HUES6 (cell line): ENCODE data around the gene GNAO1.

Experiments
- H3K27ac ChIP-seq: 2 replicates; pipeline ENCODE4 v1.7.0; 2013; ENCODE audit warnings: low read depth, mild to moderate bottlenecking, low read length, inconsistent platforms
- H3K27me3 ChIP-seq: 2 replicates; pipeline ENCODE4 v1.6.1; 2013; ENCODE audit warnings: low read length; ENCODE audit not compliant: control insufficient read depth, insufficient read depth
- H3K36me3 ChIP-seq: 2 replicates; pipeline ENCODE4 v1.6.1; 2013; ENCODE audit warnings: low read length; ENCODE audit not compliant: control insufficient read depth, insufficient read depth
- H3K4me1 ChIP-seq: 2 replicates; pipeline ENCODE4 v1.6.1; 2013; ENCODE audit warnings: low read length; ENCODE audit not compliant: control insufficient read depth, insufficient read depth
- H3K4me3 ChIP-seq: 2 replicates; pipeline ENCODE4 v1.5.1; 2013; ENCODE audit warnings: low read depth, low read length
- H3K9ac ChIP-seq: one replicate; pipeline ENCODE4 v1.6.1; 2013; ENCODE audit warnings: mild to moderate bottlenecking, low read length
- H3K9me3 ChIP-seq: 2 replicates; pipeline ENCODE4 v1.6.1; 2013; ENCODE audit warnings: low read depth, low read length; ENCODE audit not compliant: control insufficient read depth, insufficient read depth

Gene GNAO1

DNA sequence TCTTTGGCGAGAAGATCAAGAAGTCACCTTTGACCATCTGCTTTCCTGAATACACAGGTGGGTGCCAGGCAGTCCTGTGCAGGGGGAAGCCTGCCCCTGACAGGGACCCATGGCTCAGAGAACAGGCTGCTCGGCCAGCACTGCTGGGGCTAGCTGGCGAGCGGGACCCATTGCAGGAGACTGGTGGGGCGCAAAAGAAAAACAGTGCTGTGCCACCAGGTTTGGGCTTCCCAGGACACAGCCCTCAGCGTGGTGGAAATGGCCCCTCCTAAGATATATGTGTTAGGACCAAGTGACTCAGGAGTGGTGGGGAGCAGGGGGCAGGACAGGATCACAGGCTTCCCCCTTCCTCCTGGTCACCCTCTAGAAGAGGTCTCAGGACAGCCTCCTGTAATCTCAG, 160.2 kb downstream of the GNAO1 start:
- Histone ChIP-seq H3K4me1 (peaks cover 11% of the 10 kb centered on the region), H3K9ac (no peak overlapping the region), H3K27me3 (no peaks in the 10 kb centered on the region), H3K4me3 (no peak overlapping the region), H3K9me3 (no peaks in the 10 kb centered on the region), H3K27ac (no peak overlapping the region), H3K36me3 (no peaks in the 10 kb centered on the region)

DNA sequence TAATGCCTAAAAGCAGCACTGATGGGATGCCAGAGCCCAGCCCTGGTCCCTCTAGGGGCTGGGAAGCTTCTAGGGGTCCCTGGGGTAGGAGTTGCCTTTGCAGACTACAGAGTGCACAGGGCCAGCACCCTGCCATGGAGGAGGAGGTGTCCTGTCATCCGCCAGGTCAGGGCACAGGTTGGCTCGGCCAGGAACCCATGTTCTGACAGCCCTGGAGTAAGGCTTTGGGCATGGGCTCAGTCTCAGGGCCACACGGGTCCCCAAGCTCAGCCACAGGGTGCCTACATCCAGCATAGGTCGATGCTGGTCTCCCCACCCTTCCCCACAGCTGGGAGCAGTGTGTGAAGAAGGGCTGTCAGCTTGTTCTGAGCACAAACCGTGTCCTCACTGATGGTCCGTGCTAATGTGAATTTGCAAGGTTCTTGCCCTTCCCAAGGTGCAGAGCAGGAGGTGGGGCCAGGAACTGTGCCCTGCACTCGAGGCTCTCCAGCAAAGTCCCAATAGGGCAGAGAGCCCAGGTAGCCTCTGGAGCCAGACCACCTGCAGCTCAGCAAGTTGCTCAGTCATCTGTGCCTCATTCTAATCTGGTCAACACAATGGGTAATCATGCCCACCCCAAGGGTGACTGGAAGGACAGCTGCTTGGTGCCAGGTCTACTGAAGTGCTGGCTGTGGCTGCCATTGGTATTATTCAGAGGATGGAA, 161.2 kb downstream of the GNAO1 start:
- H3K9ac ChIP-seq, result no peak overlapping the region
- no peaks in the 10 kb centered on the region for H3K9me3 ChIP-seq
- H3K36me3 ChIP-seq, result no peaks in the 10 kb centered on the region
- H3K27ac ChIP-seq, result no peak overlapping the region
- H3K4me1 ChIP-seq, result peaks cover 18% of the 10 kb centered on the region
- no peaks in the 10 kb centered on the region for H3K27me3 ChIP-seq
- H3K4me3 ChIP-seq, result no peak overlapping the region

DNA sequence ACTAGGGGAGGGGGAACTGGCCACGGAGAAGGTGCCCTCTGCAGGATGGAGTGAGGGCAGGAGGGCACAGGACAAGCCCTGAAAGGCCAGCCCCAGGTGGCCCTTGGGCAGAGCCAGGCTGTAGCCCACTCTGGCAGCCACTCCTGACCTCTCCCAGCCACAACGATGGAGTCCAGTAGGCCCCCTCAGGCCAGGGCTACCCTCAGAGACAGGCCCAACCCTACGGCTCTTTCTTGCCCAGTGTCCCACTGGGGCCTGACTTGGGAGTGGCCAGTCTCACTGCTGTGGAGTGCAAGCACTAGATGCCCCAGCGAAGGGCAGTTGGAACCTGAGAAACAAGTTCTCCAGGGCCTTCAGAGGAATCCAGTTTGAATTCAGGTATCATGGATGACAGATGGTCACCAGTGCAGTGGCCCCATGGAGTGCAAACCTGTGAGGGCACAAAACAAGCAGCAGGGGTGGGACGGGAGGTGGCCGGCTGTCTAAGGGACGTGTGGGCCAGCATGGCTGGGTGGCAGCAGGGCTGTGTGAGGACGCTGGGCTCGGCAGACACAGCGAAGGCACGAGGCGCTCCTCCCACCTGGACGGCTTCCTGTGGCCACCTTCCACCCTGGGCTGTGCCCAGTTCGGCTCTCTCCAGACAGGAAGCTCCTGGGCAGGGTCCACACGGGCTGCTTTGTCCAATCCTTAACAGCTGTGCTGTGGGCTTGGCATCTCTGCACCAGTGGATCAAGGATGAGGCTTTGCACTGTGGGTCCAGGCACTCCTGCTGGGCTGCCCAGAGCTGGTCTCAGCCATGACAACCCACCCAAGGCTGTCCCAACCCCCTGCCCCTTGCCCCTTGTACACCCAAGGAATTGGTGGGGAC, 162.0 kb downstream of the GNAO1 start:
- H3K9me3 ChIP-seq, result no peaks in the 10 kb centered on the region
- no peak overlapping the region for H3K9ac ChIP-seq
- H3K4me1 ChIP-seq, result peaks cover 24% of the 10 kb centered on the region
- no peak overlapping the region for H3K27ac ChIP-seq
- H3K4me3 ChIP-seq, result no peak overlapping the region
- no peaks in the 10 kb centered on the region for H3K27me3 ChIP-seq
- no peaks in the 10 kb centered on the region for H3K36me3 ChIP-seq

DNA sequence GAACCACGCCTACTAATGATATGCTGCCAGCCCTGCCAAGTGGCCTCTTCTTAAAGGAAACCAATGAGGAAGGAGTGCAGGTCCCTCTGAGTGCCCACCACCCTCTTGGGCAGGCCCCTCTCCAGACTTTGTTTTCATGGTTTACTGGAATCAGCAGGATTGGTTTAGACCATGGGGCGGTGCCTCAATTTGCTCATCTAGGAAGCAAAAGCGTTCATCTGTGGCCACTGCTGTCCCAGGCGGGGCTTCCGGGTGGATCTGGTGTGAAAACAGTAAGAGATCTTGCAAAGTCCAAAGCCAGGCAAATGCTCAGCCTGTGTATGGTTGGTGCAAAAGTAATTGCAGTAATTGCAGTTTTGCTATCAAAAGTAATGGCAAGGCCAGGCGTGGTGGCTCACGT, 162.7 kb downstream of the GNAO1 start:
- peaks cover 24% of the 10 kb centered on the region for H3K4me1 ChIP-seq
- no peak overlapping the region for H3K27ac ChIP-seq
- H3K4me3 ChIP-seq, result no peak overlapping the region
- H3K36me3 ChIP-seq, result no peaks in the 10 kb centered on the region
- H3K9me3 ChIP-seq, result no peaks in the 10 kb centered on the region
- no peak overlapping the region for H3K9ac ChIP-seq
- H3K27me3 ChIP-seq, result no peaks in the 10 kb centered on the region

DNA sequence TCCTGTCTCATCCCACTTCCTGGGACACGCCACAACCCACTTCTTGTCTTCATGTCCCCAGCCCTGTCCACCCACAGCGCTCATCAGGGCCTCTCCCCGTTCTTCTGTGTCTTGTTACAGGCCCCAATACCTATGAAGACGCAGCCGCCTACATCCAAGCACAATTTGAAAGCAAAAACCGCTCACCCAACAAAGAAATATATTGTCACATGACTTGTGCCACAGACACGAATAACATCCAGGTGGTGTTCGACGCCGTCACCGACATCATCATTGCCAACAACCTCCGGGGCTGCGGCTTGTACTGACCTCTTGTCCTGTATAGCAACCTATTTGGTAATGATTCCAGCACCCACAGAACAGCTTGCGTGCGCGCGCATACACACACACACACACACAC, 163.5 kb downstream of the GNAO1 start:
- Histone ChIP-seq H3K27me3 (no peaks in the 10 kb centered on the region), H3K9me3 (no peaks in the 10 kb centered on the region), H3K36me3 (no peaks in the 10 kb centered on the region), H3K27ac (no peak overlapping the region), H3K9ac (no peak overlapping the region), H3K4me1 (peaks cover 24% of the 10 kb centered on the region), H3K4me3 (no peak overlapping the region)

DNA sequence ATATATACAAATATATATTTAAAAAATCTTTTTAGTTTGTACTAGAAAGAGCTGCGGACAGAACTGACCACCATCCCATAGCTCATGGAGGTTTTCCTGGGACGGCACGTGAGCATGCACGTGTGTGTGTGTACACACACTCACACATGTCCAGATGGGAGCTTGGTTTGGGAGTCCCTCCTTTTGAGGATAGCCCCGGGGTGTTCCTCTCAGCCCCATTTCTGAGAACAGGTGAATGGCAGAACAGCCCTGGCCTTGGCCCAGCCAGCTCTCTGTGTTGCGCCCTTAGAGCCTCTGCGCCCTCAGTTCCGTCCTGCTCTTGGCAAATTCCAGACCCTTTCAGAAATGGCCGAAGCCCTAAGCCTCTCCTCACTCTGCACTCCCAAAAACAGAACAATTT, 163.9 kb downstream of the GNAO1 start:
- Histone ChIP-seq H3K9ac (no peak overlapping the region), H3K4me3 (no peak overlapping the region), H3K36me3 (no peaks in the 10 kb centered on the region), H3K4me1 (peaks cover 24% of the 10 kb centered on the region), H3K27me3 (no peaks in the 10 kb centered on the region), H3K27ac (no peak overlapping the region), H3K9me3 (no peaks in the 10 kb centered on the region)

DNA sequence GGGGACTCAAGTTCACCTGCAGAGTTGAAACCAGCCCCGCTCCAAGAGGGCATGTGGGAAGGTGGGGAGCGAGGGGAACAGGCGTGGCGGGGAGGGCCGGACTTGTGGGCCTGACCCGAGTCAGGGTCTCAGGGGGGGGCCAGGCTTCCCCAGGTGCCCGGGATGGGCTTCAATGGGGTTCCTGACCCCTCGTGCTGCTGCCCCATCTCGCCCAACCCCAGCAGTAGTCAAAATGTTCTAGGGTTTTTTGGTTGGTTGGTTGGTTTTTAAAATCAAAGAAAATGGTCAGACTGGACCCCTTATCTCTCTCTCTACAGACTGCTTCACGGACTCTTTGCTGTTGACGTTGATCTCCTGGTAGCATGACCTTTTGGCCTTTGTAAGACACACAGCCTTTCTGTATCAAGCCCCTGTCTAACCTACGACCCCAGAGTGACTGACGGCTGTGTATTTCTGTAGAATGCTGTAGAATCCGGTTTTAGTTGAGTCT, 164.5 kb downstream of the GNAO1 start:
- H3K36me3 ChIP-seq, result no peaks in the 10 kb centered on the region
- no peaks in the 10 kb centered on the region for H3K27me3 ChIP-seq
- 0 out of 2 replicates have a peak overlapping the region, but pooled peaks have one; percentile 20 for H3K4me3 ChIP-seq
- no peak overlapping the region for H3K27ac ChIP-seq
- H3K9ac ChIP-seq, result no peak overlapping the region
- no peaks in the 10 kb centered on the region for H3K9me3 ChIP-seq
- peaks cover 24% of the 10 kb centered on the region for H3K4me1 ChIP-seq

DNA sequence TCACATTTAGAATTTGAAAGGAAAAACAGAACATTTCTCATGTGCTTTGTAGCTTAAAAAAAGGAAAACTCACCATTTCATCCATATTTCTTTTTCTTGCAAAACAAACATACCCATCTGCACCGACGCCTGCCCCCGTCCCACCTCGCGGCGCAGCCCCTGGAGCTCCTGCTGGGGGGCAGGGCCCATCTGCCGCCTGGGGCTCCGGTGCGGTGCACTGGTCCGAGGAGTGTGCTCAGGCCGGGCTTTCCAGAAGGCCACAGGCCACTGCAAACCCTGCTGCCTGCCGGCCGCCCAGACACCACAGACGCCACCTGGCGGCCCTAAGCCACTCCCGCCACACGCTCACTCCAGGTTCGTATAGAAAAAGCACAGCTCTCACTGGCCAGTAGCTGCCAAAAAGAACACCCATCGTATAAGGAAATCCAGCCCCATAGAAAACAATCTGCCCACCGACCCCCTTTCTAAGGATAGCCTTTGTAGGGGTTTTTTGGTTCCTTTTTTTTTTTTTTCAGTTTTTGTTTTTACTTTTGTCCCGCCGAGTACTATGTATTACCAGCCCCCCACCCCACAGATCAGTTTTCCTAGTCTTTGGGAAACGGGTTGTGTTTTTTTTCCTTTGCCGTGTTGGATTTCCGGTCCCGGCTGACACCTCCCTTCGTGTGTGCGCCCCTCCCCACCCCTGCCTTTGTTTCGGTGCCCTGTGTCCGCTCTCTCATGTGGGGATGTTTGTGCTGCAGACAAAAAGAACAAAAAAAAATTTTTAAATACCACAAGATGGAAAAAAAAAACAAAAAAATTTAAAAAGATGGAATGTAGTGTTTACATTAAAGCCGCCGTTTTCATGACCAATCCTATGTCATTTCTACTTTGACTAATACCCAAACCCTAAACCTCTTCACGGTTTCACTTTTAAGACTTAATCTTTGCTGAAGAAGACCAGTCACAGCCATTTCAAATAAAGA, 165.3 kb downstream of the GNAO1 start:
- Histone ChIP-seq H3K9ac (no peak overlapping the region), H3K27me3 (no peaks in the 10 kb centered on the region), H3K27ac (no peak overlapping the region), H3K36me3 (no peaks in the 10 kb centered on the region), H3K9me3 (no peaks in the 10 kb centered on the region), H3K4me3 (peak overlapping the region; percentile 46), H3K4me1 (peaks cover 24% of the 10 kb centered on the region)

DNA sequence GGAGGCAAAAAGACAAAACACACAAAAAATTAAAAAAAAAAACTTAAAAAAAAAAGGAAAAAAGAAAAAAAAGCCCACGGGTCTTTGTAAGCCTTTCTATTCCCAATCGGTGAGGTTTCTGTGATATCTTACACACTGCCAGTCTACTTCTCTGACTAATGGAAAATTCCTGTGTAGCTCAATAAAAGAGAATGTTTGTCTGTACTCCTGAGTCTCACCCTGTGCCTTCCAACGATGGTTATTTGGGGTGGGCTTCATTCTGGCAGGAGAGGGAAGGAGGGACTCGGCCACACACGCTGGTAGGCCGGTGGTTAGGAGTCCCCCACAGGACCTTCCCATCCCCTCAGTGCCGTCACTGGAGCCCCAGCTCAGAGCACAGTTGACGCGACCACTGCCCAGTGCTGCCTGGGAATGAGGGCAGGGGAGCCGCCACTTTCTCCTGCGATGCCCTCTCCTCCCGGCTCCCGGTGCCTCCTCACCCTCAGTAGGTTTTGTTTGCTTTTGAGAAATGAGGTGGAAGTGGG, 166.0 kb downstream of the GNAO1 start:
- H3K9me3 ChIP-seq, result no peaks in the 10 kb centered on the region
- H3K9ac ChIP-seq, result no peak overlapping the region
- H3K27me3 ChIP-seq, result no peaks in the 10 kb centered on the region
- H3K4me3 ChIP-seq, result no peak overlapping the region
- peaks cover 24% of the 10 kb centered on the region for H3K4me1 ChIP-seq
- H3K27ac ChIP-seq, result no peak overlapping the region
- peaks cover 2% of the 10 kb centered on the region for H3K36me3 ChIP-seq

DNA sequence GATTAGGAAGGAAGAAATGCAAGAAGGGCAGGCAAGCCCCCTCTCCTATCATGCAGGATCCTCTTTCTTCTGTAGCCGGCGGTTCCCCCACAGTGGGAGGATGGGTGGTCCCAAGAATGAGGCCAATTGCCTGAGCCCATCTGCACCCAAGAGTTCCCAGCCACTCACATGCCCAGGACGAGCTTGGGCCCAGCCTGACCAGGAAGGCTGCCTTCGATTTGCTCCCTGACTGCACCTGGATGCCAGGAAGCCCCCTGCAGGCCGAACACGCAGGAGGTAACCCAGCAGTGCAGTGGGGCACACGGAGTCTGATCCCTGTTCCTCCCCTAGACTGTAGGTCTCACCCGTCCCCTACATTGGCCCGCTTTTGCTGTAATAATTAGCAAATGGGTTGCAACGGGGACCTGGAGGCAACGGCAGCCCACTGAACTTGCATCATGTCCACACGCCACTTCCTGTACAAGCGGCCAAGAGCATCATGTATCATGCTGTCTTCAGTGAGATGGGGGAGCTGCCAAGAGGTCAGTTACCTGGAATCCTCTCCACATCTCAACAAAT, 166.6 kb downstream of the GNAO1 start:
- Histone ChIP-seq H3K27ac (no peak overlapping the region), H3K4me3 (no peak overlapping the region), H3K9ac (no peak overlapping the region)

More for the DNA sequence above, 166.6 kb downstream of the GNAO1 start:
- no peaks in the 10 kb centered on the region for H3K9me3 ChIP-seq
- no peaks in the 10 kb centered on the region for H3K27me3 ChIP-seq
- H3K36me3 ChIP-seq, result peaks cover 8% of the 10 kb centered on the region
- peaks cover 24% of the 10 kb centered on the region for H3K4me1 ChIP-seq
